Left lobe of liver (tissue), 2 donors: ENCODE results near the gene EFHD2. TPM values are rescaled to one million over a fixed set of nuclear protein-coding genes. Genes with fewer than 3 reads are reported as not detected.
"Not testable (repeated sequence)": the region's sequence is repeated elsewhere in the genome, so short reads cannot be mapped to it uniquely, and the experiment has no call there.

ENCODE experiments used
- ATAC-seq: fragments of 200-7000 bp; cut with Tn5 transposase; one replicate; pipeline ENCODE4 v1.9.1; 2020; ENCODE audit warnings: mild to moderate bottlenecking, moderate library complexity
- DNase-seq: peaks from one replicate; pipeline ENCODE4 v3.0.0-alpha.2; 2020; ENCODE audit warnings: low spot score
- total RNA-seq: library from RNA; stranded (reverse); gene quantifications from one replicate; pipeline ENCODE4 v1.2.1, GENCODE V29; 2021
- donor health status: DM: no; HTN: no; CAD: no; lungs with moderate emphysema.
- donor health status: DM: no; HTN: yes; CAD: no.

Gene EFHD2
- total RNA-seq, 1 donor from 2014 or later: 11.4 TPM

- ATAC-seq: no peak
- DNase-seq: no peak
Observed at GRCh38 chr1:15388201-15388880, 21.3 kb upstream of the EFHD2 start.

GRCh38 chr1:15389828-15390227, 19.9 kb upstream of the EFHD2 start:
- DNase-seq, ATAC-seq: not testable (repeated sequence)

GRCh38 chr1:15390667-15391066, 19.0 kb upstream of the EFHD2 start:
- ATAC-seq (no peak), DNase-seq (no peak)

- ATAC-seq: no peak
- DNase-seq: no peak
Observed at GRCh38 chr1:15391366-15391765, 18.3 kb upstream of the EFHD2 start.

- no peak for ATAC-seq
- no peak for DNase-seq
Observed at GRCh38 chr1:15393475-15394257, 16.0 kb upstream of the EFHD2 start.

- no peak for ATAC-seq
- DNase-seq: no peak
Observed at GRCh38 chr1:15394258-15394690, 15.4 kb upstream of the EFHD2 start.

GRCh38 chr1:15397236-15397635, 12.5 kb upstream of the EFHD2 start:
- no peak for DNase-seq
- ATAC-seq: no peak

- ATAC-seq: no peak
Observed at GRCh38 chr1:15399710-15400109, 10.0 kb upstream of the EFHD2 start.

GRCh38 chr1:15400627-15401026, 9.1 kb upstream of the EFHD2 start:
- DNase-seq: no peak

More at GRCh38 chr1:15399710-15400109, 10.0 kb upstream of the EFHD2 start:
- DNase-seq: no peak

GRCh38 chr1:15401391-15402055, 8.2 kb upstream of the EFHD2 start:
- ATAC-seq (no peak), DNase-seq (no peak)

More at GRCh38 chr1:15400627-15401026, 9.1 kb upstream of the EFHD2 start:
- no peak for ATAC-seq

GRCh38 chr1:15402809-15403450, 6.8 kb upstream of the EFHD2 start:
- ATAC-seq: no peak
- DNase-seq: no peak

GRCh38 chr1:15403962-15404580, 5.6 kb upstream of the EFHD2 start:
- ATAC-seq: no peak
- DNase-seq: no peak

GRCh38 chr1:15405106-15405850, 4.4 kb upstream of the EFHD2 start:
- no peak for DNase-seq
- no peak for ATAC-seq

GRCh38 chr1:15406614-15407559, 2.8 kb upstream of the EFHD2 start:
- ATAC-seq (no peak), DNase-seq (no peak)

- ATAC-seq (no peak), DNase-seq (no peak)
Observed at GRCh38 chr1:15407580-15407979, 2.1 kb upstream of the EFHD2 start.

- DNase-seq (no peak), ATAC-seq (no peak)
Observed at GRCh38 chr1:15408890-15409387, 749 bp upstream of the EFHD2 start.

GRCh38 chr1:15410223-15410883, 665 bp downstream of the EFHD2 start:
- ATAC-seq: no peak
- no peak for DNase-seq

GRCh38 chr1:15410884-15411245, 1.2 kb downstream of the EFHD2 start:
- DNase-seq (no peak), ATAC-seq (no peak)
